Measurements from ENCODE around the gene MMP1.
"Not testable (repeated sequence)": the region's sequence is repeated elsewhere in the genome, so short reads cannot be mapped to it uniquely, and the experiment has no call there.

The MMP1 gene

DNA sequence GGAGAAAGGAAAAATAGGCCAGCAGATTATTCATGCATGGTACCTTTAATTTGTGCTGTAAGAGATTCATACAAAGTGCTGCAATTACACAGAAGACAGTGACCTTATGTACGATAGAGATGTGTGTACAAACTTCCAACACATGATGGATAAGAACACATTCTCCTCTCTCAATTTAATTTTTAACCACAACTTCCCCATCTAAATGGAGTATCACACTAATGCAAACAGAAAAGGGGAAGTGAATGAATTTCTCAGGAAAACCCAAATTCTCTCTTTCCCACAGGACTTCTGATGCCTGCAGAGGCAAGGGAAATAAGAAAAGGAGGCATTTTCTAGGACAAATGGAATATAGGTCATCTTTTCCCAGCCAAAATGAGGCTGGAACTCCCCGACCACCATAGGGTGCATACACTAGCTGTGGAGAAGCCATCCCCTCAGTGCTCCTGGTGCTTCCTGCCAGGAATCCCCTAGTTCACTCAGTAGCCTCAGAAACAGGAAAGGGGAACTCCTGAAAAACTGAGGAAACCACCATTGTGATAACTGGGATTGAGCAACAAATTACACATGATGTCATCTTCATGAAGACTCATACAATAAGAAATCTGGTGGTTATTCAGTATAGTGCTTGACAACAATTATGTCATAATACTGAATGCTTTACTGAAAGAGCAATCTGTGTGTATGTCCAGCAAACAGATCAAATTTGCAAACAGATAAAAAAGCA, 40.0 kb downstream of the MMP1 start:
- no peak for DNase-seq

DNA sequence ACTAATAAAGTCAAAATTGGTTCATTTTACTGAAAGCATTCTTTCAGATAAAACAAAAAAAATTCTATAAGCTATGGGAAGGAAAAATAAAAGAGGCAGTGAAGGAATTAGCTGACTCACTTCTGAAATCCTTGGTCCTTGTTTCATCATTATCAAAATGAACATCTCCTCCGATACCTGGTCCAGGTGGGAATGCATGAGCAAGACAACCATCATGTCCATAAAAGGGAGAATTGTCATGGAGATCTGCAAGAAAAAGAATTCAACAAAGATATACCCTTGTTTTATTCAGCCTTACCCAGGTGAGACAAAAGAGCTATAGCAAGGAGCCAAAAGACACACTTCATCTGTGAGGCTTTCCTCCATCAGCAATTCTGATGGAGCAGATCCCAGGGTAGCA, 44.7 kb downstream of the MMP1 start:
- DNase-seq: no peak

DNA sequence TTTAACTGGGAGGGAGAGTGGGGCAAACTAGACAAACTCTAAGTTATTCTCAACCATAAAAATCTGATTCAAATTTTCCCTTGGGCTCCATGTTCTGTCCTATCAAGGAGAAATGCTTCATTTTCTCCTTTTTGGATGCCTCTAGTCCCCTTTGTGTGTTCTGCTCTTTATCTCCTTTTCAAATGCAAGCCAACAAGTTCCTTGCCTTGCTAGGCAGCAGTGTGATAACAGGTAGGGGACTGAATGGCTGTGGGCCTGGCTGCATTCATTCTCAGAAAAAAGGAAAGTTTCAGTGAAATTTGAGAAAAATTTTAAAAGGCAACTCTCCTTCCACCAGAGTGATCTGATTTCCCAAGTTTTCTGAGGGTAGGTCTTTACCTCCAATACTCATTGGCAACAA, 46.3 kb downstream of the MMP1 start:
- DNase-seq: no peak

DNA sequence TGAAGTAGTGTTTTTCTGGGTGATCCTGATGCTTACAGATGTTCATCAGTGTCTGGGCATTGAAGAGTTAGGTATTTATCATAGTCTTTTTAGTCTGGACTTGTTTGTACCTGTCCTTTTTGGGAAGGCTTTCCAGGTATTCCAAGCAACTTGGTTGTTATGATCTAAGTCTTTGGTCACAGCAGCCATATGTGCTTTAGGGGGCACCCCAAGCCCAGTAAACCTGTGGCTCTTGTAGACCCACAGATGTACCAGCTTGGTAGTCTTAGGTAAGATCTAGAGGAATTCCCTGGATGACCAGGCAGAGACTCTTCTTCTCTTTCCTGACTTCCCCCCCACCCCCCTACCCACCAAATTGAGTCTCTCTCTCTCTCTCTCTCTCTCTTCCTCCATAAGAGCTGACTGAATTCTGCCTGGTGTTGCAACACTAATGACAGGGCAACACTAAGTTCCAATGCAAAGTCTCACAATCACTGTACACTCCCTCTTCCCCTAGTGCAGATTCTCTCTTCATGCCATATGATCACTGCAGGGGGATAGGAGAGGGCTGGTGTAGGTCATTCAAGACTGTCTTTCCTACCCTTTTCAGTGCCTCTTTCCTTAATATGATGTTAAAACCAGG, 48.7 kb downstream of the MMP1 start:
- no peak for DNase-seq

GRCh38 chr11:102746746-102747578, 51.0 kb downstream of the MMP1 start:
- DNase-seq: not testable (repeated sequence)

Data from NCI-H1105 (cell line).